PC-3 (cell line): ENCODE measurements around the gene PACSIN2. TPM values are rescaled to one million over a fixed set of nuclear protein-coding genes. Genes with fewer than 3 reads are reported as not detected.
A peak's percentile ranks its signal among the peaks of the same experiment; 100 is the strongest.
"Not testable (repeated sequence)": the region's sequence is repeated elsewhere in the genome, so short reads cannot be mapped to it uniquely, and the experiment has no call there.

ENCODE experiments used
- ATAC-seq: fragments of 200-7000 bp; cut with Tn5 transposase; 2 replicates; pipeline ENCODE4 v1.9.1; 2020; ENCODE audit warnings: mild to moderate bottlenecking, moderate library complexity
- BruUV-seq: library from RNA; stranded (reverse); fragments of 400-500 nt; replicated peaks from 2 replicates; lab custom pipeline; 2021; lab: Mats Ljungman, UMichigan
- CTCF ChIA-PET: fragments of 300-600 bp; sonication (Branson Sonifier 250); formaldehyde crosslinking; loops from one replicate; lab custom pipeline; 2022; ENCODE audit warnings: antibody characterized with exemption; lab: Charles Lee
- POLR2A ChIA-PET: fragments of 300-600 bp; sonication (Branson Sonifier 250); formaldehyde crosslinking; loops from one replicate; lab custom pipeline; 2022; ENCODE audit warnings: antibody characterized with exemption; ENCODE audit not compliant: unreplicated experiment; lab: Charles Lee
- DNase-seq: peaks from one replicate; pipeline ENCODE4 v3.0.0-alpha.2; 2015
- H2AFZ ChIP-seq: fragments of 300-600 bp; sonication (generic); 2 replicates; pipeline ENCODE4 v1.6.0; 2016; ENCODE audit warnings: antibody characterized with exemption, low read length
- H3F3A ChIP-seq: fragments of 300-600 bp; sonication (generic); one replicate; pipeline ENCODE4 v1.6.0; 2017; ENCODE audit warnings: antibody characterized with exemption, low read length, control low read depth, mild to moderate bottlenecking; ENCODE audit not compliant: unreplicated experiment
- H3K27ac ChIP-seq: fragments of 300-600 bp; sonication (generic); 2 replicates; pipeline ENCODE4 v1.5.1; 2016; ENCODE audit warnings: mild to moderate bottlenecking, low read length
- H3K27me3 ChIP-seq: fragments of 300-600 bp; sonication (generic); 2 replicates; pipeline ENCODE4 v1.6.1; 2016; ENCODE audit warnings: low read length, mixed read lengths
- H3K36me3 ChIP-seq: fragments of 300-600 bp; sonication (generic); 2 replicates; pipeline ENCODE4 v1.6.1; 2016; ENCODE audit warnings: low read depth, mixed run types, low read length, mixed read lengths
- H3K4me1 ChIP-seq: fragments of 300-600 bp; sonication (generic); 2 replicates; pipeline ENCODE4 v1.5.1; 2016; ENCODE audit warnings: low read length; ENCODE audit not compliant: insufficient read depth
- H3K4me2 ChIP-seq: fragments of 300-600 bp; sonication (generic); 2 replicates; pipeline ENCODE4 v1.6.0; 2016; ENCODE audit warnings: low read length
- H3K4me3 ChIP-seq: fragments of 300-600 bp; sonication (generic); 2 replicates; pipeline ENCODE4 v1.5.1; 2016; ENCODE audit warnings: mild to moderate bottlenecking, low read length, mixed read lengths
- H3K79me2 ChIP-seq: fragments of 300-600 bp; sonication (generic); 2 replicates; pipeline ENCODE4 v1.6.1; 2017; ENCODE audit warnings: low read length, mixed read lengths
- H3K9ac ChIP-seq: fragments of 300-600 bp; sonication (generic); 2 replicates; pipeline ENCODE4 v1.6.0; 2016; ENCODE audit warnings: mild to moderate bottlenecking, low read length
- H3K9me2 ChIP-seq: fragments of 300-600 bp; sonication (generic); replicated peaks from 2 replicates; pipeline ENCODE4 v1.6.1; 2016; ENCODE audit warnings: mixed run types, low read length, mixed read lengths
- H3K9me3 ChIP-seq: fragments of 300-600 bp; sonication (generic); 2 replicates; pipeline ENCODE4 v1.6.1; 2016; ENCODE audit warnings: low read length, mixed read lengths
- H4K20me1 ChIP-seq: fragments of 300-600 bp; sonication (generic); 2 replicates; pipeline ENCODE4 v1.6.1; 2016; ENCODE audit warnings: low read length, mixed read lengths
- CTCF ChIP-seq: fragments of 300-600 bp; sonication (generic); conservative IDR thresholded peaks from 2 replicates; pipeline ENCODE4 v1.5.1; 2017; ENCODE audit warnings: antibody characterized with exemption, low read depth, mild to moderate bottlenecking, low read length
- EZH2 ChIP-seq: fragments of 300-600 bp; sonication (generic); IDR thresholded peaks from one replicate; pipeline ENCODE4 v1.6.1; 2017; ENCODE audit warnings: antibody characterized with exemption, mild to moderate bottlenecking, low read length; ENCODE audit not compliant: unreplicated experiment
- EZH2phosphoT487 ChIP-seq: fragments of 300-600 bp; sonication (generic); IDR thresholded peaks from 2 replicates; pipeline ENCODE4 v1.6.1; 2018; ENCODE audit warnings: mild to moderate bottlenecking, antibody characterized with exemption, low read length, borderline replicate concordance
- intact Hi-C: fragments of 100-400 bp; cut with micrococcal nuclease; formaldehyde crosslinking; loops from 2 replicates; pipeline ENCODE4 v1.9.0; 2023
- total RNA-seq: library from RNA; depleted of rRNA; stranded (reverse); fragments of >200 nt; gene quantifications from 2 replicates; pipeline ENCODE4 v1.2.3, GENCODE V29; 2014

The PACSIN2 gene
- total RNA-seq, 1 experiment from 2014 or later: 25.7 TPM

DNA sequence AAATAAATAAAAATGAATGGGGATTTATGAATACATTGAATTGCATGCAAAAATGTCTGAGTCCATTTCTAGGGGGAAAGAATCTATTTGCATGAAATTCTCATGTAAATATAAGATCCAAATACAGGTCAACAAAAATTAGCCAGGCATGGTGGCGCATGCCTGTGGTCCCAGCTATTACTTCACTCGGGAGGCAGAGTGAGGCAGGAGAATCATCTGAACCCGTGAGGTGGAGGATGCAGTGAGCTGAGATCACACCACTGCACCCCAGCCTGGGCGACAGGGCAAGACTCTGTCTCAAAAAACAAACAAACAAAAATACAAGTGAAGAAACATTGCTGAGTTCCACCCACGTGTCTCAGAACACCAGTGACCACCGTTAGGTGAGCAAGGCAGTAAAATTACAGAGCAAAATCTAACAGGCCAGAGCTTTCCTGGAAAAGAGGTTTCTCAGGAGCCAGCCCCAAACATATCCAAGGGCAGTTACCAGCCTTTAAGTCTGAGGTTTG is 17.3 kb downstream of the PACSIN2 start:
- no peaks in the 10 kb centered on the region for H3K9me2 ChIP-seq
- H2AFZ ChIP-seq: no peak overlapping the region
- no peak overlapping the region for H3K4me2 ChIP-seq
- no peaks in the 10 kb centered on the region for H3K9me3 ChIP-seq
- H3K79me2 ChIP-seq: peaks cover 83% of the 10 kb centered on the region
- no peak overlapping the region for H3K4me3 ChIP-seq
- DNase-seq (no peak), ATAC-seq (no peak)
- no peaks in the 10 kb centered on the region for H3K36me3 ChIP-seq
- H3K9ac ChIP-seq: no peak overlapping the region
- TF ChIP-seq EZH2 (no peak), EZH2phosphoT487 (no peak), CTCF (no peak)
- H3K27me3 ChIP-seq: no peaks in the 10 kb centered on the region
- H3F3A ChIP-seq: no peaks in the 10 kb centered on the region
- peaks cover 61% of the 10 kb centered on the region for H3K4me1 ChIP-seq
- intact Hi-C loops: no loop called here
- BruUV-seq: no TSS peak
- ChIA-PET CTCF (no interaction called here), POLR2A (no interaction called here)
- H3K27ac ChIP-seq: no peak overlapping the region
- H4K20me1 ChIP-seq: peaks cover 12% of the 10 kb centered on the region; the same call in 1 of the 2 replicates

DNA sequence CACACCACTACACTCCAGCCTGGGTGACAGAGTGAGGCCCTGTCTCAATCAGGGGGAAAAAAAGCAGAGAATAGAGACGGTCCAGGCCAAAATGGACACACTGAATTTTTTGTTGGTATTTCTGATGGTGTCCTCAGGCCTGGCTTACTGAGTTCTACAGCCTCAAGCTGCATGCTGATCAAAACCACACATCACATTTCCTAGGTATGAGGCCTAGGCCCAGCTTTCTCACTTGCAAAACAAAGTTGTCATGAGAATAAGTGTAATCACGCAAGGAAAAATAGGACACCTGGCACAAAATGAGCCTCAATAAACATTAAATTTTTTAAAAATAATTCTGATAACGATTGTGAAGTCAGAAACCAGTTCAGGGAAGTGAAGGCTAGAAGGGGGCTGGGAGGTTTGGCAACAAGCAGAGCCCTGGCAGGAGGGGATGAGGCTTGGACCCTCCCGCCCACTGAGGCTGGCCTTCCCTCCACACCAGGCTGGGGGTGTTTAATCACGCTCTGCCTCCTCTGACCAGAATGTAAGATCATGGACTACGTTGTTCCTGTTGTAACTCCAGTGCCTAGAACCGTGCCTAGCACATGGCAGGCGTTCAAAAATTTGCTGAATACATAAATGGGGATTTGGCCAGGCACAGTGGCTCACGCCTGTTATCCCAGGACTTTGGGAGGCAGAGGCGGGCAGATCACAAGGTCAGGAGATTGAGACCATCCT is 18.1 kb downstream of the PACSIN2 start:
- H3K4me3 ChIP-seq: no peak overlapping the region
- peaks cover 52% of the 10 kb centered on the region for H3K4me1 ChIP-seq
- no peaks in the 10 kb centered on the region for H3K9me3 ChIP-seq
- H3K27me3 ChIP-seq: no peaks in the 10 kb centered on the region
- ATAC-seq (no peak), DNase-seq (no peak)
- intact Hi-C loops: no loop called here
- no TSS peak for BruUV-seq
- no peak overlapping the region for H3K27ac ChIP-seq
- POLR2A ChIA-PET: no interaction called here
- no peak overlapping the region for H3K9ac ChIP-seq
- TF ChIP-seq EZH2 (no peak), CTCF (no peak), EZH2phosphoT487 (no peak)
- H3F3A ChIP-seq: no peaks in the 10 kb centered on the region
- no peak overlapping the region for H3K4me2 ChIP-seq
- H3K9me2 ChIP-seq: no peaks in the 10 kb centered on the region
- peaks cover 86% of the 10 kb centered on the region for H3K79me2 ChIP-seq
- CTCF ChIA-PET: no interaction called here
- H2AFZ ChIP-seq: no peak overlapping the region
- H4K20me1 ChIP-seq: peaks cover 10% of the 10 kb centered on the region; the same call in 1 of the 2 replicates
- H3K36me3 ChIP-seq: no peaks in the 10 kb centered on the region

GRCh38 chr22:42995654-42996053 is 19.3 kb downstream of the PACSIN2 start:
- ChIA-PET CTCF (interaction anchor here (0.6 to 1.1 kb wide), 5 partner anchors 18 to 128 kb away, joined by 3 to 21 read pairs (median 4); no protein-coding TSS in a partner anchor), POLR2A (interaction anchor here (0.6 to 1.0 kb wide), 4 partner anchors 12 to 62 kb away, joined by 3 to 7 read pairs (median 4); no protein-coding TSS in a partner anchor)
- intact Hi-C loops: loop anchor here (1.0 kb wide), 1 partner anchor 55 kb away; no protein-coding TSS in a partner anchor
- Histone ChIP-seq H3K27ac (peak overlapping the region; percentile 88), H3K79me2 (peaks cover 86% of the 10 kb centered on the region), H3K4me2 (peak overlapping the region; percentile 61; the same call in 1 of the 2 replicates), H3K4me1 (peaks cover 51% of the 10 kb centered on the region)
- not testable (repeated sequence) for H3F3A ChIP-seq, H3K9ac ChIP-seq, ATAC-seq, DNase-seq, H4K20me1 ChIP-seq, H2AFZ ChIP-seq, H3K27me3 ChIP-seq, H3K4me3 ChIP-seq, H3K36me3 ChIP-seq, BruUV-seq, H3K9me3 ChIP-seq, H3K9me2 ChIP-seq
